Adrenal gland (tissue), 5 donors: ENCODE results near the gene PTGER3.

Experiments
- CTCF ChIP-seq, 6 experiments: fragments of 450-650 bp in 4 of 6; fragments of 200-600 bp in 2 of 6; sonication (generic) in 1 of 6; IDR thresholded peaks; 1 replicate in 5 of 6; 2 replicates in 1 of 6; pipeline versions ENCODE4 v1.5.1 to v1.8.0; 2016 to 2021; ENCODE audit warnings: antibody characterized with exemption in 6 of 6, mild to moderate bottlenecking in 2 of 6, moderate library complexity in 1 of 6
- POLR2A ChIP-seq, 2 donors: fragments of 450-650 bp; IDR thresholded peaks; one replicate each; pipeline ENCODE4 v1.6.1; 2017; ENCODE audit warnings: antibody characterized with exemption in 2 of 2, mild to moderate bottlenecking in 2 of 2, moderate library complexity in 1 of 2
- donor health status: DM: no; HTN: no; CAD: no.

GRCh38 chr1:71071720-71072119 lies 24.1 kb upstream of the PTGER3 start:
- TF ChIP-seq POLR2A (IDR thresholded peaks at IDR 0.05) (no peak), CTCF (IDR thresholded peaks at IDR 0.05) (no peak)
